H1 (cell line): ENCODE data around the gene NAP1L5. TPM values are rescaled to one million over a fixed set of nuclear protein-coding genes. Genes with fewer than 3 reads are reported as not detected.

Experiments
- CTCF ChIA-PET: fragments of 300-600 bp; sonication (Branson Sonifier 250); formaldehyde crosslinking; loops from one replicate; lab custom pipeline; 2021; ENCODE audit not compliant: partially characterized antibody; lab: Charles Lee
- POLR2A ChIA-PET: fragments of 300-600 bp; sonication (Branson Sonifier 250); formaldehyde crosslinking; loops from one replicate; lab custom pipeline; 2021; ENCODE audit warnings: inconsistent platforms; ENCODE audit not compliant: partially characterized antibody; lab: Charles Lee
- DNase-seq, 2 experiments: peaks; one replicate each; pipeline versions ENCODE4 v3.0.0 to v3.0.0-alpha.2; 2010 to 2022; ENCODE audit warnings: low spot score in 2 of 2, low read depth in 1 of 2, mixed read lengths in 1 of 2
- FAIRE-seq: peaks from 2 replicates; lab custom pipeline; 2011; peaks lifted over from hg19 to GRCh38; lab: Jason Lieb, UNC
- H2AFZ ChIP-seq: 2 replicates; pipeline ENCODE4 v1.8.1; 2012; ENCODE audit warnings: low read length, inconsistent platforms
- H2AK5ac ChIP-seq: 2 replicates; pipeline ENCODE4 v1.6.1; 2013; ENCODE audit warnings: low read depth, low read length
- H2BK120ac ChIP-seq: replicated peaks from 2 replicates; pipeline ENCODE3; 2013; ENCODE audit warnings: low read depth, low read length, inconsistent platforms
- H2BK12ac ChIP-seq: 2 replicates; pipeline ENCODE4 v1.6.1; 2013; ENCODE audit warnings: low read depth, low read length
- H2BK15ac ChIP-seq: 2 replicates; pipeline ENCODE4 v1.6.1; 2013; ENCODE audit warnings: low read length
- H2BK20ac ChIP-seq: 2 replicates; pipeline ENCODE4 v1.6.1; 2013; ENCODE audit warnings: low read length
- H2BK5ac ChIP-seq: 2 replicates; pipeline ENCODE4 v1.6.1; 2013; ENCODE audit warnings: low read depth, low read length
- H3K14ac ChIP-seq: 2 replicates; pipeline ENCODE4 v1.6.1; 2013; ENCODE audit warnings: inconsistent platforms; ENCODE audit not compliant: insufficient read length
- H3K18ac ChIP-seq: 2 replicates; pipeline ENCODE4 v1.6.1; 2013; ENCODE audit warnings: low read length; ENCODE audit errors: extremely low read depth
- H3K23ac ChIP-seq: 2 replicates; pipeline ENCODE4 v1.6.1; 2013; ENCODE audit warnings: inconsistent platforms; ENCODE audit not compliant: insufficient read length
- H3K23me2 ChIP-seq: 2 replicates; pipeline ENCODE4 v1.6.1; 2013; ENCODE audit warnings: low read depth, low read length
- H3K27ac ChIP-seq: 2 replicates; pipeline ENCODE4 v1.6.1; 2011; ENCODE audit warnings: low read depth, low read length, inconsistent platforms
- H3K27me3 ChIP-seq, 4 experiments: replicated peaks in 1 of 4; 1 replicate in 1 of 4; 2 replicates in 3 of 4; pipeline versions ENCODE4 v1.6.1 to v1.8.1; 2011 to 2013; ENCODE audit warnings: low read length in 3 of 4, mild to moderate bottlenecking in 3 of 4, inconsistent platforms in 2 of 4, mixed read lengths in 2 of 4, moderate library complexity in 1 of 4; ENCODE audit not compliant: control insufficient read depth in 3 of 4, insufficient read depth in 3 of 4; ENCODE audit errors: extremely low read depth in 1 of 4
- H3K36me3 ChIP-seq, 4 experiments: 2 replicates each; pipeline versions ENCODE4 v1.6.1 to v1.8.1; 2011 to 2013; ENCODE audit warnings: mild to moderate bottlenecking in 4 of 4, low read length in 3 of 4, moderate library complexity in 2 of 4, control low read depth in 1 of 4, inconsistent platforms in 1 of 4; ENCODE audit not compliant: insufficient read depth in 4 of 4, control insufficient read depth in 2 of 4
- H3K4ac ChIP-seq: replicated peaks from 2 replicates; pipeline ENCODE3; 2013; ENCODE audit warnings: low read length, low read depth, mixed read lengths, inconsistent platforms; ENCODE audit not compliant: insufficient read length
- H3K4me1 ChIP-seq, 4 experiments: replicated peaks in 1 of 4; 1 replicate in 1 of 4; 2 replicates in 3 of 4; pipeline versions ENCODE4 v1.6.1 to v1.8.1; 2011 to 2013; ENCODE audit warnings: low read length in 3 of 4, inconsistent platforms in 2 of 4, mixed read lengths in 1 of 4; ENCODE audit not compliant: insufficient read depth in 4 of 4, control insufficient read depth in 3 of 4
- H3K4me2 ChIP-seq, 2 experiments: 2 replicates each; pipeline versions ENCODE4 v1.6.1 to v1.8.1; 2011 to 2013; ENCODE audit warnings: low read depth in 2 of 2, low read length in 2 of 2, control low read depth in 1 of 2, inconsistent platforms in 1 of 2, mild to moderate bottlenecking in 1 of 2; ENCODE audit not compliant: insufficient read depth in 1 of 2
- H3K4me3 ChIP-seq, 4 experiments: fragments of 200-600, 300-600 bp in 1 of 4; sonication (generic), shearing (Covaris generic), sonication (Bioruptor Twin) in 1 of 4; 2 replicates each; pipeline versions ENCODE4 v1.5.1 to v1.8.1; 2011 to 2016; ENCODE audit warnings: low read length in 4 of 4, low read depth in 3 of 4, control low read depth in 2 of 4, inconsistent platforms in 2 of 4, mild to moderate bottlenecking in 2 of 4, mixed read lengths in 1 of 4, moderate library complexity in 1 of 4; ENCODE audit not compliant: insufficient read depth in 2 of 4; ENCODE audit errors: extremely low read depth in 1 of 4
- H3K56ac ChIP-seq: replicated peaks from 2 replicates; pipeline ENCODE3; 2013; ENCODE audit warnings: low read depth, mild to moderate bottlenecking, mixed read lengths, low read length, inconsistent platforms; ENCODE audit not compliant: insufficient read length
- H3K79me1 ChIP-seq: 2 replicates; pipeline ENCODE4 v1.6.1; 2013; ENCODE audit warnings: low read depth, low read length, control low read depth
- H3K79me2 ChIP-seq, 2 experiments: 2 replicates each; pipeline versions ENCODE4 v1.6.1 to v1.8.1; 2012 to 2013; ENCODE audit warnings: low read length in 2 of 2, mild to moderate bottlenecking in 2 of 2, inconsistent platforms in 1 of 2; ENCODE audit not compliant: insufficient read depth in 2 of 2, control insufficient read depth in 1 of 2
- H3K9ac ChIP-seq, 4 experiments: replicated peaks in 1 of 4; 1 replicate in 1 of 4; 2 replicates in 3 of 4; pipeline versions ENCODE4 v1.6.1 to v1.8.1; 2011 to 2013; ENCODE audit warnings: low read depth in 3 of 4, low read length in 3 of 4, control low read depth in 2 of 4, mild to moderate bottlenecking in 2 of 4, moderate library complexity in 2 of 4, inconsistent platforms in 1 of 4; ENCODE audit errors: extremely low read depth in 1 of 4
- H3K9me3 ChIP-seq, 2 experiments: 2 replicates each; pipeline versions ENCODE4 v1.6.1 to v1.8.1; 2012 to 2013; ENCODE audit warnings: mild to moderate bottlenecking in 2 of 2, moderate library complexity in 2 of 2, control low read depth in 1 of 2, inconsistent platforms in 1 of 2, low read depth in 1 of 2, low read length in 1 of 2, mixed read lengths in 1 of 2; ENCODE audit not compliant: insufficient read depth in 2 of 2
- H4K20me1 ChIP-seq, 2 experiments: replicated peaks in 1 of 2; 2 replicates each; pipeline versions ENCODE3 to v1.8.1; 2011 to 2013; ENCODE audit warnings: inconsistent platforms in 2 of 2, low read length in 2 of 2, mild to moderate bottlenecking in 1 of 2; ENCODE audit not compliant: insufficient read depth in 2 of 2, control insufficient read depth in 1 of 2
- H4K5ac ChIP-seq: 2 replicates; pipeline ENCODE4 v1.6.1; 2013; ENCODE audit warnings: low read length, low read depth, mixed read lengths, inconsistent platforms; ENCODE audit not compliant: insufficient read length
- H4K8ac ChIP-seq: 2 replicates; pipeline ENCODE4 v1.8.0; 2013; ENCODE audit warnings: mild to moderate bottlenecking, moderate library complexity, low read length, inconsistent platforms; ENCODE audit not compliant: insufficient read depth; ENCODE audit errors: extremely low read depth
- H4K91ac ChIP-seq: replicated peaks from 2 replicates; pipeline ENCODE3; 2013; ENCODE audit warnings: low read length, mixed read lengths, inconsistent platforms; ENCODE audit not compliant: insufficient read length
- ATF2 ChIP-seq: IDR thresholded peaks from 2 replicates; pipeline ENCODE4 v1.6.1; 2012; ENCODE audit warnings: low read length, inconsistent platforms
- CREB1 ChIP-seq: IDR thresholded peaks from 2 replicates; pipeline ENCODE4 v1.6.1; 2012; ENCODE audit warnings: inconsistent platforms
- CTBP2 ChIP-seq: IDR thresholded peaks from 2 replicates; pipeline ENCODE4 v1.7.0; 2011; ENCODE audit warnings: borderline replicate concordance, mild to moderate bottlenecking, moderate library complexity, mixed read lengths, low read length; ENCODE audit not compliant: insufficient read depth, insufficient read length
- JUND ChIP-seq: IDR thresholded peaks from 2 replicates; pipeline ENCODE4 v1.6.1; 2011; ENCODE audit warnings: mild to moderate bottlenecking, improper control_type of control experiment, low read length
- NRF1 ChIP-seq: IDR thresholded peaks from 2 replicates; pipeline ENCODE4 v1.6.1; 2011; ENCODE audit warnings: mild to moderate bottlenecking, low read depth, low read length, improper control_type of control experiment
- PHF8 ChIP-seq: fragments of 200-600 bp; sonication (generic); conservative IDR thresholded peaks from 2 replicates; pipeline ENCODE4 v1.7.1; 2012; ENCODE audit warnings: low read depth, mild to moderate bottlenecking, inconsistent platforms, low read length, moderate library complexity
- POLR2A ChIP-seq, 2 experiments: IDR thresholded peaks; 1 replicate in 1 of 2; 2 replicates in 1 of 2; pipeline ENCODE4 v1.6.1; 2011; ENCODE audit warnings: low read depth in 2 of 2, low read length in 2 of 2, mild to moderate bottlenecking in 2 of 2; ENCODE audit errors: control extremely low read depth in 1 of 2
- RAD21 ChIP-seq, 2 experiments: IDR thresholded peaks in 1 of 2; conservative IDR thresholded peaks in 1 of 2; 2 replicates each; pipeline ENCODE4 v1.6.1; 2011; ENCODE audit warnings: low read depth in 2 of 2, low read length in 2 of 2, improper control_type of control experiment in 1 of 2, inconsistent platforms in 1 of 2, mild to moderate bottlenecking in 1 of 2, moderate library complexity in 1 of 2
- SIN3A ChIP-seq, 2 experiments: IDR thresholded peaks in 1 of 2; conservative IDR thresholded peaks in 1 of 2; 2 replicates each; pipeline ENCODE4 v1.6.1; 2011 to 2012; ENCODE audit warnings: low read length in 2 of 2, improper control_type of control experiment in 1 of 2, low read depth in 1 of 2, mild to moderate bottlenecking in 1 of 2
- TAF1 ChIP-seq: IDR thresholded peaks from 2 replicates; pipeline ENCODE4 v1.6.1; 2011; ENCODE audit warnings: mild to moderate bottlenecking, low read depth, low read length
- WGBS, 2 experiments: shearing (Covaris generic) in 1 of 2; methylation state at CpG; one replicate each; pipeline versions ENCODE4 v1.1.6 to v1.1.7; 2013 to 2015; ENCODE audit warnings: low lambda C conversion rate in 2 of 2, mixed read lengths in 2 of 2, inconsistent platforms in 1 of 2, low coverage in 1 of 2, missing lambda C conversion rate in 1 of 2; ENCODE audit not compliant: insufficient replicate concordance in 2 of 2, insufficient coverage in 1 of 2, insufficient read length in 1 of 2; ENCODE audit errors: extremely low coverage in 1 of 2, missing lambda C conversion rate in 1 of 2; 5-methylcytosine and 5-hydroxymethylcytosine counted together
- polyA plus RNA-seq, 7 experiments: library from polyadenylated mRNA; depleted of rRNA in 3 of 7; stranded (reverse) in 5 of 7; unstranded in 2 of 7; fragments of >200 nt in 5 of 7; fragments of 200-250 nt in 2 of 7; gene quantifications; 1 replicate in 5 of 7; 2 replicates in 1 of 7; 4 replicates in 1 of 7; pipeline versions ENCODE4 v1.2.1 to v1.2.3, GENCODE V29; 2011 to 2013; ENCODE audit warnings: missing spikeins in 2 of 7, mixed read lengths in 2 of 7
- total RNA-seq: library from RNA; stranded (reverse); fragmentation: NEBNext Ultra II Directional; extraction: Animal tissue kit (Norgen Biotek cat#: 25700); gene quantifications from 2 replicates; pipeline ENCODE4 v1.2.1, GENCODE V29; 2021

The NAP1L5 gene
- total and polyA plus RNA-seq, 2 of the 8 experiments (the other 6 are each of a cell fraction or from before 2014, with no cell fraction given) = 1.3 to 2.7 TPM

- Histone ChIP-seq H2BK5ac (no peak overlapping the region), H3K56ac (no peak overlapping the region), H4K91ac (no peak overlapping the region), H3K14ac (no peak overlapping the region), H3K79me2 (no peaks in the 10 kb centered on the region), H2AK5ac (no peak overlapping the region), H4K8ac (no peak overlapping the region), H2AFZ (no peak overlapping the region), H3K23ac (no peak overlapping the region), H3K27me3 (no peaks in the 10 kb centered on the region), H2BK120ac (no peak overlapping the region), H3K4me2 (no peak overlapping the region), H2BK15ac (no peak overlapping the region), H4K20me1 (no peaks in the 10 kb centered on the region), H3K4ac (no peak overlapping the region), H2BK12ac (no peak overlapping the region), H3K18ac (no peak overlapping the region), H3K9me3 (peaks cover 0 to 3% of the 10 kb centered on the region in 2 experiments; a peak in 1 of 4 replicates), H3K79me1 (no peaks in the 10 kb centered on the region), H4K5ac (no peak overlapping the region), H3K4me1 (peaks cover 0 to 4% (median 1%) of the 10 kb centered on the region in 4 experiments; a peak in 2 of 7 replicates), H3K36me3 (peaks cover 0 to 7% (median 2%) of the 10 kb centered on the region in 4 experiments; a peak in 3 of 8 replicates), H3K23me2 (no peaks in the 10 kb centered on the region), H2BK20ac (no peak overlapping the region), H3K9ac (no peak overlapping the region), H3K27ac (no peak overlapping the region), H3K4me3 (no peak overlapping the region)
- WGBS, 2 experiments = 94% methylated on average over 2 of the region's 2 CpGs; no CpG with 5 or more reads in 1 of the 2 experiments
- POLR2A ChIA-PET = interaction anchor here (1.2 kb wide), 1 partner anchor 9 kb away, joined by 3 read pairs; no protein-coding TSS in a partner anchor
- DNase-seq (no peak), FAIRE-seq (no peak)
- CTCF ChIA-PET = interaction anchor here (1.3 kb wide), 1 partner anchor 17 kb away, joined by 8 read pairs; no protein-coding TSS in a partner anchor
- TF ChIP-seq NRF1 (no peak), CREB1 (no peak), ATF2 (no peak), CTBP2 (no peak), TAF1 (no peak), PHF8 (no peak), SIN3A (conservative IDR thresholded peaks at IDR 0.05 in 1 of 2, IDR thresholded peaks at IDR 0.05 in 1 of 2; ENCODE audit: low read depth in 1 of 2, low read length in 2 of 2) (no peak), RAD21 (IDR thresholded peaks at IDR 0.05 in 1 of 2, conservative IDR thresholded peaks at IDR 0.05 in 1 of 2; ENCODE audit: low read depth in 2 of 2, low read length in 2 of 2) (no peak), JUND (no peak), POLR2A (IDR thresholded peaks at IDR 0.05; ENCODE audit: control extremely low read depth in 1 of 2, low read depth in 2 of 2, low read length in 2 of 2) (no peak)
These were observed 25.2 kb upstream of the NAP1L5 start for GRCh38 chr4:88722828-88723227.
